Muscle of leg (tissue), 11 donors: ENCODE data around the gene QSOX2. TPM values are rescaled to one million over a fixed set of nuclear protein-coding genes. Genes with fewer than 3 reads are reported as not detected.

ENCODE experiments used
- DNase-seq: peaks from one replicate; pipeline ENCODE4 v3.0.0; 2013
- H3K27ac ChIP-seq: one replicate; pipeline ENCODE4 v1.5.1; 2013; ENCODE audit warnings: mild to moderate bottlenecking, low read length, control low read depth
- H3K27me3 ChIP-seq: one replicate; pipeline ENCODE4 v1.6.1; 2013; ENCODE audit warnings: low read length; ENCODE audit not compliant: control insufficient read depth, insufficient read depth
- H3K36me3 ChIP-seq: one replicate; pipeline ENCODE4 v1.6.1; 2013; ENCODE audit warnings: low read length; ENCODE audit not compliant: control insufficient read depth, insufficient read depth
- H3K4me1 ChIP-seq: one replicate; pipeline ENCODE4 v1.6.1; 2013; ENCODE audit warnings: low read length; ENCODE audit not compliant: control insufficient read depth, insufficient read depth
- H3K4me3 ChIP-seq: one replicate; pipeline ENCODE4 v1.5.1; 2013; ENCODE audit warnings: low read length, control low read depth
- H3K9me3 ChIP-seq: replicated peaks from 2 replicates; pipeline ENCODE4 v1.6.1; 2013; ENCODE audit warnings: low read depth, low read length; ENCODE audit not compliant: control insufficient read depth
- WGBS: methylation state at CpG from one replicate; pipeline ENCODE4 v1.1.5; 2013; ENCODE audit warnings: missing lambda C conversion rate; ENCODE audit not compliant: insufficient coverage; 5-methylcytosine and 5-hydroxymethylcytosine counted together
- polyA plus RNA-seq, 8 donors: library from polyadenylated mRNA; unstranded; fragments of 120-200 nt; gene quantifications; one replicate each; pipeline versions ENCODE4 v1.2.1 to v1.2.3, GENCODE V29; 2013; ENCODE audit warnings: inconsistent platforms in 1 of 8, low replicate concordance in 1 of 8; ENCODE audit not compliant: insufficient read length in 8 of 8, insufficient read depth in 1 of 8
- total RNA-seq: library from RNA; stranded (reverse); fragments of 120-200 nt; gene quantifications from one replicate; pipeline ENCODE4 v1.2.4, GENCODE V29; 2013

Gene QSOX2
- total and polyA plus RNA-seq, 9 donors: 4.1 to 11.8 (median 8.5) TPM

DNA sequence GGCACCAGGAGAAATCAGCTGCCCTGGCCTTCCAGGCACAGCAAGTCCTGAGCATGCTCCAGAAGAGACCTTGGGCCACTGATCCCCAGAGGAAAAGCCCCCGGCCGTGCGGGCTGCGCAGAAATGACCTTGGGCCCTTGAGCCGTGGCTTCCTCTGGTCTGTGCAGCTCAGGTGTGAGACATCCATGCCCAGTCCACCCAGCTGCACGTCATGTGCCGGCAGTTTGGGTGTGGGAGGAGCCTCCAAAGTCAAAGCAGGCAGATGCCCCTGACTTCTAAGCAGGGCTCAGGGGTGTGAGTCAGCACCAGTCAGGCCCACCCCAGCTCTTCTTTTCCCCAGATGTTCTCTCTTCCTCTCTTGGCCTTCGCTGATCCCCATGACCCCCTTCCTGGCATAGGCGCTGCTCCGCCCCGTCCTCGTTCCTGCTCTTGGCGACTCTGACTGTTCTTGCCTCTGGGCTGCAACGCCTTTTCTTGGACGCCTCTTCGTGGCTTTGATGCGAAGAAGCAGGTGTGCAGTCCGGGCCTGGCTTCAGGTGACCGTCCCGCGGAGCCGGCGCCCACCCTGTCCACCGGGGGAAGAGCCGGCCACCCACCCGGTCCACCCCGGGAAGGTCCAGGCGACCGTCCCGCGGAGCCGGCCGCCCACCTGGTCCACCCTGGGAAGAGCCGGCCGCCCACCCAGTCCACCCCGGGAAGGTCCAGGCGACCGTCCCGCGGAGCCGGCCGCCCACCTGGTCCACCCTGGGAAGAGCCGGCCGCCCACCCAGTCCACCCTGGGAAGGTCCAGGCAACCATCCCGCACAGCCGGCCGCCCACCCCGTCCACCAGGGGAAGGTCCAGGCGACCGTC lies 5.9 kb upstream of the QSOX2 start:
- DNase-seq: no peak
- Histone ChIP-seq H3K27ac (no peak overlapping the region), H3K27me3 (peaks cover 42% of the 10 kb centered on the region), H3K4me3 (no peak overlapping the region), H3K36me3 (no peaks in the 10 kb centered on the region), H3K4me1 (peaks cover 20% of the 10 kb centered on the region), H3K9me3 (no peaks in the 10 kb centered on the region)
- 80% methylated on average over 31 of the region's 50 CpGs for WGBS

DNA sequence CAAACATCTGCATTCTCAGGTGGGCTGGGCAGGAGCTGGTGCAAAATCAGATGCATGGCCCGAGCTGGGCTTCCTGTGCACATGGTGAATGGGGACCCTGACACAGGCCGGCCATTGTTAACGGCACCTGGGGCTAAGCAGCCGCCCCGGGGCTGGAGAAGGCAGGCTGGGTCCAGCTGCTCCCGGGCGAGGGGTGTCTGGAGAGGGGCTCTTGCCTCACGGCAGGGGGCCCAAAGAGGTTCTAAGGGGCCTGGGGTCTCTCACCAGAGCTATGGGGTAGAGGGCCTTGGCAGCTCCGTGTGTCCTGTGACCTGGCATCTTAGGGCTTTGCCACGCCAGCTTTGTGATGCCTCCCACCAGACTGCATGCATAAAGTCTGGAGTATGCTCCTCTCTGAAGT lies 5.1 kb upstream of the QSOX2 start:
- no peaks in the 10 kb centered on the region for H3K36me3 ChIP-seq
- H3K27ac ChIP-seq: no peak overlapping the region
- no peak for DNase-seq
- WGBS: 29% methylated on average over 5 of the region's 10 CpGs
- H3K4me1 ChIP-seq: peaks cover 23% of the 10 kb centered on the region
- H3K4me3 ChIP-seq: no peak overlapping the region
- H3K9me3 ChIP-seq: no peaks in the 10 kb centered on the region
- H3K27me3 ChIP-seq: peaks cover 37% of the 10 kb centered on the region

DNA sequence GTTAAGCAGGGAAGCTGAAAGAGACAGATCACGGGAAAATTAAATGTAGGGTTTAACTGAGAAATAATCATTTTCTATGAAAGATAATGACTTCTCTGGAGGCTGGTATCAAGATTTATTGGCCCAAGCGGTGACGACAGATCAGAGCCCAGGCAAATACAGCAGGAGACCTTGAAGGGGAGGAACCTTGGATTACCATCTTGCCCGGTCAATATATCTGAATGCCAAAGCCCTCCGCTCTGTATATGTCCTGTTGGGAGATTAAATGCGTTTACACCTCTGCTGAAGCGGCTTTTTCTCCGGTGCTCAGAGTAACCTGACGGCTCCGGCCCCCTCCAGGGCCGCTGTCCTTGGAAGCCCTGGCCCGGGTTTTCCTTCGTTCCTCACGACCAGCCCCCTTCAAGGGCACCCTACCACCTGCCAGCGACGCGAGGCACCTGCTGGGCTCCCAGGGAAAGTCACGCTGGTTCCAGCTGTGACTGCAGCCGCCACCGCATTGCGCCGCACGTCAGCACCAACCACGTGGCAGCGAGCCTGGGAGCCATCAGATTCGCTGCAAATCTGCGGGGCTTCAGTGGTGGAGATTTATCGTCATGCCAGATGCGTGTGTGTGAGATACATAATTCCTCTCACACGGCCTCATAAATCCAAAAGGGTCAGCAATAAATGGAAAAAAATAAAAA lies 4.4 kb upstream of the QSOX2 start:
- Histone ChIP-seq H3K4me3 (no peak overlapping the region), H3K27me3 (peaks cover 37% of the 10 kb centered on the region), H3K4me1 (peaks cover 20% of the 10 kb centered on the region), H3K36me3 (no peaks in the 10 kb centered on the region), H3K27ac (no peak overlapping the region), H3K9me3 (no peaks in the 10 kb centered on the region)
- no peak for DNase-seq
- 24% methylated on average over 18 of the region's 30 CpGs for WGBS

DNA sequence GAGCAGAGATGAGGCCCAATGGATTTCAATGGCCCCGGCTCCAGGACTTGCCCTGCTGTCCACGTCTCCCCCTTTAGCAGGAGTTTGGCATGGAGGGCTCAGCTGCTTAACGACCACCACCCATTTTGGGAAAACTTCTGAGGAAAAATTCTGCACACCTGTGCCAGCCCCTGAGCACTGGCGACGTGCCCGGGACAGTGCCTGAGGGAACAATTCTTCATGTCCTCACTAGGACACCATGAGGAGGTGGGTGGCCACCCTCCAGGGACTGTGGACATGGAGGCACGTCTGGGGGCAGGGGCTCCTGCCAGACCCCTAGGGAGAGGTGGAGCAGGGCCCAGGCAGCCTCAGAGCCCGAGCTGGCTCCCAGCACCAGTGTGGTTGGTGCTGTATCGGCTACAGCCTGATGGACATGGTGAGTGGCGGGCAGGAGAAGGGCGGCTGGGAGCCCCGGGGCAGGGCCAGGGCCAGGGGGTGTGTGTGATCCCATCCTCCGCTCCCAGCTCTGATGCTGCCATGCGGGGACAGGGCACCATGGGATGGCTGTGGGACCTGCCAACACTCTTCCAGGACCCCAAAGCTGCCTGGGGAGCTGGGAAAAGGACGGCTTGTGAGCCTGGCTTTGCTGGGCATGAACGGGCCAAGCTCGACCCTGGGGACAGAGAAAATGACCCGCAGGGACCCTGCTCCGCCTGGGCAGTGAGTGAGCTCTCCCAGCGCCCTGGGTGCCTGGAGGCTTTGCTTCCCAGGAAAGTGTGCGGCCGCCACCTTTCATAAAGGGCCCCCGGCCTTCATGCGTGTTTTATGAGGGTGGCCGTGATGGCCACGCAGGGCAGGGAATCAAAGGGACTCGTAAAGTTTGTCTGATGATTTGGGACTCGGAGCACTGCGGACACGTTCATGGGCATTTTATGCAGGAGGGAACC lies 3.6 kb upstream of the QSOX2 start:
- no peak for DNase-seq
- Histone ChIP-seq H3K4me3 (no peak overlapping the region), H3K27ac (no peak overlapping the region), H3K36me3 (no peaks in the 10 kb centered on the region), H3K9me3 (no peaks in the 10 kb centered on the region), H3K27me3 (peaks cover 37% of the 10 kb centered on the region), H3K4me1 (peaks cover 20% of the 10 kb centered on the region)
- WGBS: 53% methylated on average over 26 of the region's 30 CpGs

DNA sequence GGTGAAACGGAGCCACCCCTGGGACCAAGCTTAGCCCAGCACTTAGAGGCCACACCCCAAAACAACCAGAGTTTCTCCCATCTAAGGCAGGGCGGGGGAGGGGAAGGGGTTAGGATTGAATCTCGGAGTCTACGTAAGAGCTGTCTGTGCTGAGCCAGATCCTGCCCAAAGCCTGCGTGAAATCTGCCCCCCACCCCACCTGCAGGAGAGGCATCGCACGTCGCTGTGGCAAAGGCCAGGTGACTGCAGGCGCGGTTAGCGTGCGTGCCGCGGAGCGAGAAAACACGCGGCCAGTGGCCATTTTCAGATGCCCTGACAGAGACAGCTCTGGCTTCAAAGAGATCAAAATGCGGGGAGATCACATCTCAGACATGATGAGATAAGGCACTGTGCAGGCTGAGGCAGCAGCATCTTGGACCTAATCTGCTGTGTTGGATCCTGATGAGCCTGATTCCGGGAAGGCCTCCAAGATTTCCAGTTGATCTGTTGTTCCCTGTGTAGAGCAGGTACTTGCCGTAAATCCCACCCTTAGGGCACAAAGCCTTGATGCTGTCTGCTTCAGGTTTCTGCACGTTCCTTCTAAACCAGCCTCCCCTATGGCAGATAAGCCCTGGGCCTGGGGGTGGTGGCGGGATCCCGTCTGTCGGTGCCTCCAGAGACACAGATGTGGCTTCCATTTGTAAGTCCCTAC lies 2.5 kb upstream of the QSOX2 start:
- H3K27me3 ChIP-seq: peaks cover 37% of the 10 kb centered on the region
- no peak overlapping the region for H3K27ac ChIP-seq
- no peak for DNase-seq
- WGBS: 62% methylated on average over 10 of the region's 24 CpGs
- peaks cover 20% of the 10 kb centered on the region for H3K4me1 ChIP-seq
- H3K9me3 ChIP-seq: no peaks in the 10 kb centered on the region
- H3K4me3 ChIP-seq: no peak overlapping the region
- H3K36me3 ChIP-seq: no peaks in the 10 kb centered on the region

DNA sequence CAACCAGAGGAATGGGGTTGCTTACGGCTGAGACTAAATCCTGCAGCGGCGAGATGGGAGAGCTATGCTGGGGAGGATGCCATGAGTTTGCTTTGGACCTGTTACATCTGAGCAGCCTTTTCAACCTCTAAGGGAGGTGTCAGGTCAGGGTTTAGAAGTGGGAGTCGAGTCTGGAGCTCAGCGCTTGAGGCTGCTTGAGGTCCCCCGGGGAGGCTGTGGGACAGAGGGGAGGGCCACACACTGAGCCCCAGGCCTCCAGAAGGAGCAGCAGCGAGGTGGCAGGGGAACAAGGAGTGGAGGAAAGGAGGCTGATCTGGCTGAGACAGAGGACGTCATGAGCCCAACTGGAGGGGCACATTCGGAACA lies 1.9 kb upstream of the QSOX2 start:
- H3K36me3 ChIP-seq: no peaks in the 10 kb centered on the region
- no peak for DNase-seq
- 25% methylated on average over 7 of the region's 9 CpGs for WGBS
- no peak overlapping the region for H3K27ac ChIP-seq
- peaks cover 37% of the 10 kb centered on the region for H3K27me3 ChIP-seq
- no peak overlapping the region for H3K4me3 ChIP-seq
- no peaks in the 10 kb centered on the region for H3K9me3 ChIP-seq
- peaks cover 20% of the 10 kb centered on the region for H3K4me1 ChIP-seq

DNA sequence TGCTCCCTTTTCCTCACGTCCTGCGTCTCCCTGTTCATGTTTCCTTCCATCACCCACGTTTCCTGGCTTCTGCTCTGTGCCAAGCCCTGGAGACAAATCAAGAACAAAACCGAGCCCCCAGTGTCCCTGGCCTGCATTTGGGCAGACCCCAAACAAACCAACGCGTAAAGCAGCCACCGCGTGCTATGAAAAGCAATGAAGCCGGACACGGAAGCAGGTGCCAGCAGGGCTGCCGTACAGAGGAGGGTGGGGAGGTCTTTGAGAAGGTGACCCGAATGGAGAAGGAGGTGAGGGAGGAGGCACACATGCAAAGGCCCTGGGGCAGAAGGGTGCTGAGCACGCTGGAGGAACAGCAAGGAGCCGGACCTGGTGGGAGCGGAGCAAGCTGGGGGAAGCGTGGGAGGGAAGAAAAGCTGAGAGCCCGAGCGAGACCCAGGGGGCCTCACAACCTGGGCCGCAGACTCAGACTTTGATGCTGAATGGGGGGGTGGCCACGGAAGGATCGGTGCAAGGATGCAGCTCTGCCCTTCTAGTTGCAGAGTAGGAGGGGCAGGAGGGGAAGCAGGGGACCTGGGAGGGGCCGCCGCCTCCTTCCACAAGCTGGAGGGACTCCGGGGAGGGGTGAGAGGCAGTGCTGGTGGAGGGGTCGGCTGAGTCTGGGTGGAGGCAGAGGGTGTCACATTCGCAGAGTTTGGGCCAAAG lies 1.4 kb upstream of the QSOX2 start:
- 70% methylated on average over 25 of the region's 26 CpGs for WGBS
- no peak overlapping the region for H3K27ac ChIP-seq
- peaks cover 37% of the 10 kb centered on the region for H3K27me3 ChIP-seq
- DNase-seq: no peak
- H3K9me3 ChIP-seq: no peaks in the 10 kb centered on the region
- no peaks in the 10 kb centered on the region for H3K36me3 ChIP-seq
- no peak overlapping the region for H3K4me3 ChIP-seq
- peaks cover 20% of the 10 kb centered on the region for H3K4me1 ChIP-seq

DNA sequence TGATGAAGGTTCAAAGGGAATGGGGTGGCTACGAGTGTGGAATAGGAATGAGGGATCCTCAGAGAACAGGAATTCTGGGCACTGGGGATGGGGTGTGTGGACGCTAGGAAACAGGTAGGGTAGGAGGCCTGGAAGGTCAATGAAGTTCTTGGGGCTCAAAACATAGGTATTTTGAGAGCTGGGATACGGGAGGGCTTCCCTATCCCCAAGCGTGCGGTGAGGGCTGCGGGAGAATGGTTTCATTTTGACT lies 718 bp downstream of the QSOX2 start:
- Histone ChIP-seq H3K36me3 (no peaks in the 10 kb centered on the region), H3K4me3 (peak overlapping the region; percentile 61), H3K27me3 (peaks cover 23% of the 10 kb centered on the region), H3K4me1 (peaks cover 16% of the 10 kb centered on the region), H3K27ac (peak overlapping the region; percentile 13), H3K9me3 (no peaks in the 10 kb centered on the region)
- WGBS: 1% methylated on average over 6 of the region's 6 CpGs
- no peak for DNase-seq

DNA sequence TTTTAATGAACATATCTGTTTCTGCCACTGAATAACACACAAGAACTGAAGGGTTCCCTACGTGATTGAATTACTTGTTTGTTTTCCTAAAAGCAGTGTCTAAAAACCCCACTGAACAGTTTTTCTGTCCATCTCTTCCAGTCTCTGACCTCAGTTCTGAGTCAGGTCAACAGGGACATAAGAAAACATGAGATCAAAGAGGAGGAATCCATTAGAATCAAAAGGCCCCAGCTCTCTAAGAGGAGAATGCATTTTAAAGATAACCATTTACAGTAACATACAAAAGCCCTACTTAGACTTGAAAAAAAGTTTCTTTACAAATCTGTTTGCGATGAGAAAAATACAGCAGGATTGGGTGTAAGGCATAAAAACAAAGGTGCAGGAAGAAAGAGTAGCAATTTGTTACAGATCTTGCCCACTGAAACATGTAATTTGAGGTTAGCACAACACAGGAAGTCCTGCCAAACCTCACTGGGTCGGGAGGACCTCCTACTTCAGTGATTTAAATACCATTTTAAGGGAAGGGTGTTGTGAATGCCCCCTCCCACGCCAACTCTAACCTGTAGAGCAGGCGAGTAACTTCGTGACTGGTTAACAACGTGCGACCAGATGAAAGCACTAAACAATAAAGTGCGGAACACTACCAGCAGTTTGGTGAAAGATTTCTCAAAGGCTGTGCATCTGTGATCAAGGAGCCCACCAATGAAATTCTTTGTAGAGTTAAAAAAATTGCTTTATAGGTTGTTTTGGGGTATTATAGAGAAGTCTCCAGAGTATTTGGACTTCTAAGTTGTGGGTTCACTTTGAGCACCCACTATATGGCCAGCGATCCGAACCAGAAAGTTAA lies 1.3 kb downstream of the QSOX2 start:
- Histone ChIP-seq H3K9me3 (no peaks in the 10 kb centered on the region), H3K27me3 (peaks cover 18% of the 10 kb centered on the region), H3K4me1 (peaks cover 20% of the 10 kb centered on the region), H3K27ac (no peak overlapping the region), H3K4me3 (peak overlapping the region; percentile 61), H3K36me3 (no peaks in the 10 kb centered on the region)
- DNase-seq: no peak
- WGBS: 20% methylated on average over 7 of the region's 11 CpGs
